Suprapubic skin (tissue), 3 donors: ENCODE measurements around the gene TYW5.

Experiments
- CTCF ChIP-seq, 2 donors: fragments of 200-600 bp in 1 of 2; fragments of 450-650 bp in 1 of 2; sonication (generic) in 1 of 2; IDR thresholded peaks; one replicate each; pipeline ENCODE4 v1.5.1; 2016 to 2019; ENCODE audit warnings: antibody characterized with exemption in 2 of 2, mild to moderate bottlenecking in 1 of 2, moderate library complexity in 1 of 2
- EP300 ChIP-seq: sonication (generic); formaldehyde crosslinking; IDR thresholded peaks from one replicate; pipeline ENCODE4 v1.6.1; 2017; ENCODE audit warnings: antibody characterized with exemption

- TF ChIP-seq CTCF (IDR thresholded peaks at IDR 0.05) (no peak), EP300 (no peak)
Measured at GRCh38 chr2:199910338-199911051, 44.8 kb downstream of the TYW5 start.
